Lung (tissue), 12 donors: ENCODE data around the gene TAS2R41. TPM values are rescaled to one million over a fixed set of nuclear protein-coding genes. Genes with fewer than 3 reads are reported as not detected.
A peak's percentile ranks its signal among the peaks of the same experiment; 100 is the strongest.

Source experiments
- ATAC-seq: fragments of 200-7000 bp; cut with Tn5 transposase; one replicate; pipeline ENCODE4 v1.9.1; 2020; ENCODE audit warnings: moderate number of reproducible peaks; ENCODE audit not compliant: insufficient read depth, low FRiP score
- DNase-seq, 3 donors: peaks; one replicate each; pipeline ENCODE4 v3.0.0-alpha.2; 2013 to 2017
- H3K27ac ChIP-seq, 2 donors: one replicate each; pipeline ENCODE4 v1.5.1; 2013; ENCODE audit warnings: mild to moderate bottlenecking in 2 of 2, moderate library complexity in 2 of 2, control low read depth in 1 of 2, inconsistent platforms in 1 of 2, low read depth in 1 of 2, low read length in 1 of 2
- H3K27me3 ChIP-seq, 3 donors: one replicate each; pipeline ENCODE4 v1.5.1; 2013; ENCODE audit warnings: low read length in 2 of 3; ENCODE audit not compliant: control insufficient read depth in 3 of 3, insufficient read depth in 3 of 3
- H3K36me3 ChIP-seq, 4 donors: one replicate each; pipeline ENCODE4 v1.5.1; 2013; ENCODE audit warnings: low read length in 4 of 4, mild to moderate bottlenecking in 1 of 4, moderate library complexity in 1 of 4; ENCODE audit not compliant: control insufficient read depth in 4 of 4, insufficient read depth in 4 of 4
- H3K4me1 ChIP-seq, 5 donors: one replicate each; pipeline ENCODE4 v1.5.1; 2013; ENCODE audit warnings: low read length in 5 of 5, mild to moderate bottlenecking in 2 of 5, moderate library complexity in 1 of 5; ENCODE audit not compliant: control insufficient read depth in 5 of 5, insufficient read depth in 5 of 5
- H3K4me3 ChIP-seq: one replicate; pipeline ENCODE4 v1.5.1; 2013; ENCODE audit warnings: mild to moderate bottlenecking, control low read depth, moderate library complexity
- H3K9ac ChIP-seq, 2 donors: one replicate each; pipeline ENCODE4 v1.5.1; 2013; ENCODE audit warnings: low read length in 2 of 2, control low read depth in 1 of 2; ENCODE audit not compliant: insufficient read depth in 1 of 2
- H3K9me3 ChIP-seq, 4 donors: one replicate each; pipeline ENCODE4 v1.5.1; 2013; ENCODE audit warnings: low read length in 3 of 4, mild to moderate bottlenecking in 1 of 4, moderate library complexity in 1 of 4; ENCODE audit not compliant: control insufficient read depth in 4 of 4, insufficient read depth in 3 of 4
- CTCF ChIP-seq: IDR thresholded peaks from 2 replicates; pipeline ENCODE4 v1.5.1; 2012; ENCODE audit warnings: mild to moderate bottlenecking; ENCODE audit errors: control extremely low read depth, extremely low read depth
- WGBS, 2 donors: extraction: QIAGEN DNeasy Blood & Tissue Kit; methylation state at CpG; one replicate each; pipeline ENCODE4 v1.1.7; 2013; 5-methylcytosine and 5-hydroxymethylcytosine counted together
- polyA plus RNA-seq, 2 donors: library from polyadenylated mRNA; stranded (reverse); fragments of 200-250 nt; gene quantifications; one replicate each; pipeline ENCODE4 v1.2.1, GENCODE V29; 2013
- total RNA-seq, 2 donors: library from RNA; depleted of rRNA in 1 of 2; stranded (reverse); fragments of >200 nt in 1 of 2; gene quantifications; one replicate each; pipeline ENCODE4 v1.2.1, GENCODE V29; 2014 to 2021
- donor health status: control.
- donor health status: control.
- donor health status: Bipolar disorder and iron deficiency.
- donor health status: healthy.
- donor health status: DM: yes; HTN: yes; CAD: no.

TAS2R41 gene
- total and polyA plus RNA-seq, 4 donors = 0.77 TPM; not detected in 3

- Histone ChIP-seq H3K9ac (no peak overlapping the region), H3K27ac (no peak overlapping the region), H3K27me3 (no peaks in the 10 kb centered on the region), H3K4me1 (peaks cover 0 to 11% (median 0%) of the 10 kb centered on the region in 5 donors), H3K36me3 (no peaks in the 10 kb centered on the region), H3K4me3 (no peak overlapping the region), H3K9me3 (no peaks in the 10 kb centered on the region)
- no peak for DNase-seq
- no peak for ATAC-seq
- WGBS, 2 donors = 40 to 80% methylated on average over 2 of the region's 2 CpGs
- TF ChIP-seq CTCF = no peak
Observed at GRCh38 chr7:143503261-143503660, 25.6 kb downstream of the TAS2R41 start.

- Histone ChIP-seq H3K9ac (no peak overlapping the region), H3K9me3 (no peaks in the 10 kb centered on the region), H3K36me3 (no peaks in the 10 kb centered on the region), H3K4me1 (peaks cover 0 to 7% (median 0%) of the 10 kb centered on the region in 5 donors), H3K27me3 (no peaks in the 10 kb centered on the region), H3K4me3 (no peak overlapping the region), H3K27ac (no peak overlapping the region)
- no peak for DNase-seq
- WGBS, 2 donors = 86 to 91% methylated on average over 5 of the region's 5 CpGs
- no peak for TF ChIP-seq CTCF
- ATAC-seq = no peak
Observed at GRCh38 chr7:143504215-143504936, 26.7 kb downstream of the TAS2R41 start.

- Histone ChIP-seq H3K27me3 (no peaks in the 10 kb centered on the region), H3K4me3 (no peak overlapping the region), H3K9me3 (no peaks in the 10 kb centered on the region), H3K4me1 (peaks cover 0 to 2% (median 0%) of the 10 kb centered on the region in 5 donors), H3K9ac (no peak overlapping the region), H3K27ac (no peak overlapping the region), H3K36me3 (no peaks in the 10 kb centered on the region)
- ATAC-seq = no peak
- DNase-seq = peak in 2 of 3 donors; percentile 70 to 77
- TF ChIP-seq CTCF = no peak
Observed at GRCh38 chr7:143504937-143505297, 27.2 kb downstream of the TAS2R41 start.

- WGBS, 2 donors = 48 to 61% methylated on average over 2 of the region's 2 CpGs
- ATAC-seq = no peak
- no peaks in the 10 kb centered on the region for H3K36me3 ChIP-seq
- H3K9me3 ChIP-seq = peaks cover 0 to under 1% (median 0%) of the 10 kb centered on the region in 4 donors
- H3K27ac ChIP-seq = no peak overlapping the region
- H3K4me3 ChIP-seq = no peak overlapping the region
- TF ChIP-seq CTCF = no peak
- no peaks in the 10 kb centered on the region for H3K27me3 ChIP-seq
- no peak for DNase-seq
- H3K9ac ChIP-seq = no peak overlapping the region
- no peaks in the 10 kb centered on the region for H3K4me1 ChIP-seq
Observed at GRCh38 chr7:143505838-143506237, 28.2 kb downstream of the TAS2R41 start.
